Activated CD4-positive, CD25-positive, alpha-beta regulatory T cell (primary cell): ENCODE data around the gene C1orf35.
"Not testable (repeated sequence)": the region's sequence is repeated elsewhere in the genome, so short reads cannot be mapped to it uniquely, and the experiment has no call there.

Experiments
- DNase-seq, 4 experiments: peaks; one replicate each; lab custom pipeline; 2025; lab: John Stamatoyannopoulos, UW

C1orf35 gene

GRCh38 chr1:228142155-228142691 is 39.1 kb upstream of the C1orf35 start:
- DNase-seq: no peak

- DNase-seq: no peak
These were observed 38.3 kb upstream of the C1orf35 start for GRCh38 chr1:228141226-228142044.

- DNase-seq: no peak
These were observed 37.6 kb upstream of the C1orf35 start for GRCh38 chr1:228140724-228141225.

GRCh38 chr1:228139931-228140723 is 37.0 kb upstream of the C1orf35 start, which contains the start of gene GUK1:
TSS of gene GUK1 (plus strand) at chr1:228140279. CDS start at chr1:228140303, 24 bp downstream.
- DNase-seq: peak; percentile 99 to 100 (median 100)

- no peak for DNase-seq
These were observed 36.3 kb upstream of the C1orf35 start for GRCh38 chr1:228139406-228139930.

GRCh38 chr1:228136901-228137300 is 33.8 kb upstream of the C1orf35 start:
- no peak for DNase-seq

GRCh38 chr1:228134591-228134990 is 31.5 kb upstream of the C1orf35 start:
- no peak for DNase-seq

GRCh38 chr1:228131766-228132165 is 28.6 kb upstream of the C1orf35 start:
- no peak for DNase-seq

GRCh38 chr1:228125185-228125584 is 22.1 kb upstream of the C1orf35 start:
- DNase-seq: no peak

- DNase-seq: no peak
These were observed 20.4 kb upstream of the C1orf35 start for GRCh38 chr1:228123505-228123904.

- no peak for DNase-seq
These were observed 19.9 kb upstream of the C1orf35 start for GRCh38 chr1:228122921-228123441.

GRCh38 chr1:228120857-228121489 is 17.8 kb upstream of the C1orf35 start:
- no peak for DNase-seq

- DNase-seq: no peak
These were observed 17.2 kb upstream of the C1orf35 start for GRCh38 chr1:228120351-228120750.

- DNase-seq: no peak
These were observed 14.9 kb upstream of the C1orf35 start for GRCh38 chr1:228118040-228118439.

- DNase-seq: no peak
These were observed 14.2 kb upstream of the C1orf35 start for GRCh38 chr1:228117335-228117734.

- no peak for DNase-seq
These were observed 11.7 kb upstream of the C1orf35 start for GRCh38 chr1:228114827-228115226.

GRCh38 chr1:228112617-228113016 is 9.5 kb upstream of the C1orf35 start:
- no peak for DNase-seq

- DNase-seq: no peak
These were observed 9.0 kb upstream of the C1orf35 start for GRCh38 chr1:228112167-228112566.

- DNase-seq: not testable (repeated sequence)
These were observed 8.2 kb upstream of the C1orf35 start for GRCh38 chr1:228111315-228111714.

GRCh38 chr1:228110556-228110955 is 7.4 kb upstream of the C1orf35 start:
- no peak for DNase-seq

- no peak for DNase-seq
These were observed 6.9 kb upstream of the C1orf35 start for GRCh38 chr1:228109962-228110488.
